Smooth muscle cell (in vitro differentiated cells): ENCODE measurements around the gene HDAC3. TPM values are rescaled to one million over a fixed set of nuclear protein-coding genes. Genes with fewer than 3 reads are reported as not detected.

ENCODE experiments used
- DNase-seq: peaks from one replicate; lab custom pipeline; 2025; ENCODE audit not compliant: unreplicated experiment; lab: John Stamatoyannopoulos, UW
- H2AFZ ChIP-seq: fragments of 200-600 bp; sonication (generic); 2 replicates; pipeline ENCODE4 v1.6.0; 2016; ENCODE audit warnings: antibody characterized with exemption, low read depth, mild to moderate bottlenecking
- H3F3A ChIP-seq: fragments of 200-600 bp; sonication (generic); 2 replicates; pipeline ENCODE4 v1.6.0; 2017; ENCODE audit warnings: antibody characterized with exemption, low read depth
- H3K27ac ChIP-seq: fragments of 200-600 bp; sonication (generic); 2 replicates; pipeline ENCODE4 v1.5.1; 2016; ENCODE audit warnings: low read depth, mild to moderate bottlenecking
- H3K27me3 ChIP-seq: fragments of 200-600 bp; sonication (generic); 2 replicates; pipeline ENCODE4 v1.6.1; 2016; ENCODE audit warnings: low read depth, mild to moderate bottlenecking
- H3K36me3 ChIP-seq: fragments of 200-600 bp; sonication (generic); 2 replicates; pipeline ENCODE4 v1.5.1; 2016; ENCODE audit warnings: low read depth
- H3K4me1 ChIP-seq: fragments of 200-600 bp; sonication (generic); 2 replicates; pipeline ENCODE4 v1.5.1; 2016; ENCODE audit warnings: low read depth
- H3K4me2 ChIP-seq: fragments of 200-600 bp; sonication (generic); 2 replicates; pipeline ENCODE4 v1.6.0; 2016; ENCODE audit warnings: mild to moderate bottlenecking
- H3K4me3 ChIP-seq: fragments of 200-600 bp; sonication (generic); 2 replicates; pipeline ENCODE4 v1.5.1; 2016; ENCODE audit warnings: mild to moderate bottlenecking
- H3K79me2 ChIP-seq: fragments of 200-600 bp; sonication (generic); 2 replicates; pipeline ENCODE4 v1.6.0; 2016; ENCODE audit warnings: low read depth, mild to moderate bottlenecking
- H3K9ac ChIP-seq: fragments of 200-600 bp; sonication (generic); 2 replicates; pipeline ENCODE4 v1.6.0; 2016; ENCODE audit warnings: low read depth
- H3K9me3 ChIP-seq: fragments of 200-600 bp; sonication (generic); replicated peaks from 2 replicates; pipeline ENCODE4 v1.5.1; 2016; ENCODE audit warnings: low read depth
- H4K20me1 ChIP-seq: fragments of 200-600 bp; sonication (generic); 2 replicates; pipeline ENCODE4 v1.6.0; 2016; ENCODE audit warnings: low read depth
- CTCF ChIP-seq: fragments of 200-600 bp; sonication (generic); IDR thresholded peaks from 2 replicates; pipeline ENCODE4 v1.5.1; 2017; ENCODE audit warnings: borderline replicate concordance, mild to moderate bottlenecking, antibody characterized with exemption; ENCODE audit not compliant: insufficient read depth, poor library complexity, severe bottlenecking
- WGBS: methylation state at CpG from one replicate; pipeline ENCODE4 v1.1.7; 2016; ENCODE audit warnings: low lambda C conversion rate; 5-methylcytosine and 5-hydroxymethylcytosine counted together
- polyA plus RNA-seq: library from polyadenylated mRNA; unstranded; fragments of >200 nt; fragmentation: Nextera tagmentation; extraction: Ambion mirVana; gene quantifications from 2 replicates; pipeline ENCODE4 v1.2.1, GENCODE V29; 2016
- total RNA-seq: library from RNA; depleted of rRNA; stranded (reverse); fragments of >200 nt; gene quantifications from 2 replicates; pipeline ENCODE4 v1.2.3, GENCODE V29; 2014

HDAC3 gene
- total and polyA plus RNA-seq, 2 experiments from 2014 or later, result 50.2 to 66.9 TPM

GRCh38 chr5:141597814-141598213 is 38.8 kb downstream of the HDAC3 start:
- no peak overlapping the region for H3K9ac ChIP-seq
- H3K9me3 ChIP-seq, result no peaks in the 10 kb centered on the region
- peaks cover 70% of the 10 kb centered on the region for H3K79me2 ChIP-seq
- no peaks in the 10 kb centered on the region for H3K4me1 ChIP-seq
- no peaks in the 10 kb centered on the region for H3K27me3 ChIP-seq
- DNase-seq, result no peak
- no peak for TF ChIP-seq CTCF
- H2AFZ ChIP-seq, result no peak overlapping the region
- no peak overlapping the region for H3K27ac ChIP-seq
- H4K20me1 ChIP-seq, result peaks cover 20% of the 10 kb centered on the region
- H3K4me2 ChIP-seq, result no peak overlapping the region
- 96% methylated on average over 2 of the region's 2 CpGs for WGBS
- H3K36me3 ChIP-seq, result no peaks in the 10 kb centered on the region
- H3K4me3 ChIP-seq, result no peak overlapping the region
- H3F3A ChIP-seq, result no peaks in the 10 kb centered on the region

GRCh38 chr5:141597394-141597793 is 39.3 kb downstream of the HDAC3 start:
- Histone ChIP-seq H3K9ac (no peak overlapping the region), H3F3A (no peaks in the 10 kb centered on the region), H4K20me1 (peaks cover 22% of the 10 kb centered on the region), H3K79me2 (peaks cover 66% of the 10 kb centered on the region), H3K9me3 (no peaks in the 10 kb centered on the region), H3K27me3 (no peaks in the 10 kb centered on the region), H3K4me1 (no peaks in the 10 kb centered on the region), H3K4me2 (no peak overlapping the region), H2AFZ (no peak overlapping the region), H3K27ac (no peak overlapping the region), H3K4me3 (no peak overlapping the region), H3K36me3 (no peaks in the 10 kb centered on the region)
- TF ChIP-seq CTCF, result no peak
- no peak for DNase-seq
- 96% methylated on average over 2 of the region's 2 CpGs for WGBS

- no peaks in the 10 kb centered on the region for H3K4me1 ChIP-seq
- H4K20me1 ChIP-seq, result peaks cover 25% of the 10 kb centered on the region
- WGBS, result 94% methylated on average over 1 of the region's 1 CpG
- H3K9ac ChIP-seq, result no peak overlapping the region
- H3K9me3 ChIP-seq, result no peaks in the 10 kb centered on the region
- H2AFZ ChIP-seq, result no peak overlapping the region
- H3K4me2 ChIP-seq, result no peak overlapping the region
- H3K27me3 ChIP-seq, result no peaks in the 10 kb centered on the region
- no peak overlapping the region for H3K27ac ChIP-seq
- H3K4me3 ChIP-seq, result no peak overlapping the region
- H3K79me2 ChIP-seq, result peaks cover 60% of the 10 kb centered on the region
- H3K36me3 ChIP-seq, result no peaks in the 10 kb centered on the region
- DNase-seq, result no peak
- no peak for TF ChIP-seq CTCF
- H3F3A ChIP-seq, result no peaks in the 10 kb centered on the region
Observed at GRCh38 chr5:141596867-141597266, 39.8 kb downstream of the HDAC3 start.

GRCh38 chr5:141590127-141590526 is 46.5 kb downstream of the HDAC3 start:
- no peak overlapping the region for H3K4me3 ChIP-seq
- peaks cover 48% of the 10 kb centered on the region for H4K20me1 ChIP-seq
- H3K36me3 ChIP-seq, result no peaks in the 10 kb centered on the region
- no peaks in the 10 kb centered on the region for H3K4me1 ChIP-seq
- H3K79me2 ChIP-seq, result peaks cover 16% of the 10 kb centered on the region
- TF ChIP-seq CTCF, result no peak
- H3K9ac ChIP-seq, result no peak overlapping the region
- no peaks in the 10 kb centered on the region for H3K9me3 ChIP-seq
- no peak overlapping the region for H3K4me2 ChIP-seq
- no peaks in the 10 kb centered on the region for H3K27me3 ChIP-seq
- 97% methylated on average over 2 of the region's 2 CpGs for WGBS
- no peaks in the 10 kb centered on the region for H3F3A ChIP-seq
- H2AFZ ChIP-seq, result no peak overlapping the region
- H3K27ac ChIP-seq, result no peak overlapping the region
- DNase-seq, result no peak
